Choroid plexus epithelial cell (primary cell): ENCODE results near the gene AP5B1.
A peak's percentile ranks its signal among the peaks of the same experiment; 100 is the strongest.

Experiments used
- DNase-seq: peaks from one replicate; pipeline ENCODE4 v3.0.0-alpha.2; 2010; ENCODE audit warnings: low read depth
- H3K4me3 ChIP-seq: 2 replicates; pipeline ENCODE4 v1.5.1; 2011; ENCODE audit warnings: low read depth, mild to moderate bottlenecking, control low read depth, low read length, moderate library complexity
- TF ChIP-seq, protein P1 (sequence below): conservative IDR thresholded peaks from 2 replicates; pipeline ENCODE4 v1.5.1; 2011; ENCODE audit warnings: low read depth, mild to moderate bottlenecking, control low read depth, inconsistent platforms, low read length, moderate library complexity

Gene AP5B1

DNA sequence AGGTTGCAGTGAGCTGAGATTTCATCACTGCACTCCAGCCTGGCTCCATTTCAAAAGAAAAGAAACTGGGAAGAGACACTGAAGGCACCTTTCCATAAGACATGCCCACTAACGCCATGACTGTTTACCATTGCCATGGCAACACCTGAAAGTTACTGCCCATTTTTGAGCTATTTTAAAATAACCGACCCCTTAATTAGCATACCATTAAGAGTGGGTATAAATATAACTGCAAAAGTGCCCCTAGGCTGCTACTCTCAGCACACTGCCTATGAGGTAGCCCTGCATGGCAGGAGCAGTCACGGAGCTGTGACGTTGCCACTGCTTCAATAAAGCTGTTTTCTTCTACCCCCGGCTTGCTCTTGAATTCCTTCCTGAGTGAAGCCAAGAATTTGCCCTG lies 50.3 kb downstream of the AP5B1 start:
- H3K4me3 ChIP-seq = no peak overlapping the region
- DNase-seq = no peak
- TF ChIP-seq, protein P1, sequence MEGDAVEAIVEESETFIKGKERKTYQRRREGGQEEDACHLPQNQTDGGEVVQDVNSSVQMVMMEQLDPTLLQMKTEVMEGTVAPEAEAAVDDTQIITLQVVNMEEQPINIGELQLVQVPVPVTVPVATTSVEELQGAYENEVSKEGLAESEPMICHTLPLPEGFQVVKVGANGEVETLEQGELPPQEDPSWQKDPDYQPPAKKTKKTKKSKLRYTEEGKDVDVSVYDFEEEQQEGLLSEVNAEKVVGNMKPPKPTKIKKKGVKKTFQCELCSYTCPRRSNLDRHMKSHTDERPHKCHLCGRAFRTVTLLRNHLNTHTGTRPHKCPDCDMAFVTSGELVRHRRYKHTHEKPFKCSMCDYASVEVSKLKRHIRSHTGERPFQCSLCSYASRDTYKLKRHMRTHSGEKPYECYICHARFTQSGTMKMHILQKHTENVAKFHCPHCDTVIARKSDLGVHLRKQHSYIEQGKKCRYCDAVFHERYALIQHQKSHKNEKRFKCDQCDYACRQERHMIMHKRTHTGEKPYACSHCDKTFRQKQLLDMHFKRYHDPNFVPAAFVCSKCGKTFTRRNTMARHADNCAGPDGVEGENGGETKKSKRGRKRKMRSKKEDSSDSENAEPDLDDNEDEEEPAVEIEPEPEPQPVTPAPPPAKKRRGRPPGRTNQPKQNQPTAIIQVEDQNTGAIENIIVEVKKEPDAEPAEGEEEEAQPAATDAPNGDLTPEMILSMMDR = no peak

DNA sequence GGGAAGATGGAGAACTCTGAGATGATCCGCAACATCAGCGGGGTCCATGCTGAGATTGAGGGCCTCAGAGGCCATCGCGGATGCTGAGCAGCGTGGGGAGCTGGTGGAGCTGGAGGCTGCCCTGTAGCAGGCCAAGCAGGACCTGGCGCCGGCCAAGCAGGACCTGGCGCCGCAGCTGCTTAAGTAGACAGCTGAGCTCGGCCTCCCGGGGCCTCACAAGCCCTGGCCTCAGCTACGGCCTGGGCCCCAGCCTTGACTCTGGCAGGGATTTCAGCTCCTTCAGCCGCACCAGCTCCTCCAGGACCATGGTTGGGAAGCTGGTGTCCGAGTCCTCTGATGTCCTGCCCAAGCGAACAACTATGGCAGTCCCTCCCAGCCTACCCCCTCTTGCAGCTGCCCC lies 52.9 kb downstream of the AP5B1 start:
- H3K4me3 ChIP-seq = no peak overlapping the region
- TF ChIP-seq, protein P1 = no peak
- no peak for DNase-seq

DNA sequence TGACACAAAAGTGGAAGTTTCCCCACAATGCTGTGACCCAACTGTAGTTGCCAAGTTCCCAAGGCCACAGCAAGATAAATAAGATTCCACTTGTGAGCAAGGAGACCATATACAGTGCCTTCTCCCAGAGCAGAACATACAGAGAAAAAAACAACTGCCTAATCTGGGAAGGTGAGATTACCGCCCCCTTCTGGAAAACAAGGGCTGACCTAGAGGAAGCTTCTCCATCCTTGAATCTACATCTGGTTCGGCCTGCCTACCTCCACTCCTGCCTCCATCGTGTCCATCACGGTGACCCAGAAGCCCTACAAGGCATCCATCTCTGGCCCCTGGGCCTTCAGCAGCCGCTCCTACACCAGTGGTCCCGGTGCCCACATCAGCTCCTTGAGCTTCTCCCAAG lies 54.1 kb downstream of the AP5B1 start:
- no peak for DNase-seq
- H3K4me3 ChIP-seq = no peak overlapping the region
- TF ChIP-seq, protein P1 = peak; percentile 17
